Activated effector memory CD4-positive, alpha-beta T cell treated with Interleukin-2 at 50 U/mL for 16 hours (primary cell): ENCODE measurements around the gene PCBD1.
"Not testable (repeated sequence)": the region's sequence is repeated elsewhere in the genome, so short reads cannot be mapped to it uniquely, and the experiment has no call there.

Experiments used
- DNase-seq: peaks from one replicate; pipeline ENCODE4 v3.0.0-alpha.2; 2020

Gene PCBD1

DNA sequence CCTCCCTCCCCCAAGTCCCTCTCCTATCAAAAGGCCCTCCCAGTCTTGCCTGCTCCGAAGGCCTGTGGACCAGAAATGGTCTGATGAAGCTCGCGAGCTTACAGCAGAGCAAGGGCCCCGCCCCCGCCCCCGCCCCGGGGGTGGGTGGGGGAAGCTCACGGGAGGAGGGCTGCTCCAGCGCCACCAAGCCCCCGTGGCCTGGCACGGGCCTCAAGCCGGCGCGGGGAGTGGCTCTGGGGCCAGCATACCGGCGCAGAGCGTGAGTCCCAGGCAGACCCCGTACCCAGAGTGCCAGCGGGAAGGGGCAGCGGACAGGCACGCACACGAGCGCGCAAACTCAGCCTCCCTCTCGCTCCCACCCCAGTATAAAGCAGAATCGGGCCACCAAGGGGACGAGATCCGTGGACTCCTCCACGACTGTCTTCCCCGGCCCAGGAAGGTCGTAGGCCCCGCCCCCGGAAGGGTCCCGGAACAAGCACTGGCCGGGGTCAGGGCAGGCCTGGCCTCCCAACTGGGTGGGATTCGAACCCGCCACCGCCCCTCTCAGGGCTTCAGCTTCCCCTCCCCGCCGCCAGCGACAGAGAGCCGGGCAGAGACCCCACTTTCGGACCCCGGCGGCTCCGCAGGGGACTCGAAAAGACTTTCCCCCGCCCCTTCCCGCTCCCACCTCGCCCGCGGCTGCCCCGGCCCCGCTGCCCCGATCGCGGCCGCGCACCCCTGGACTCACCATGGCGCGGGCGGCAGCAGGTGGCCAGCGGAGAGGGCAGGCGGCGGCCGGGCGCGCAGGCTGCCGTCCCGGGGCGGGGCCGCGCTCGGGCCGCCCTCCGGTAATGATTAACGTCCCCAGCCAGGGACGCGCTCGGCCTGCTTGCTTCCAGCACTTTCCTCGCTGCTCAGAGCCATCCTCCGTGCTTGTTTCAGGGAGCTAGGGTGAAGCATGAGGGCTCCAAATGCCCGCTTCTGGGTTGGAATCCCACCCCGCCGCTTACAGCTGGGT lies at the start of gene PCBD1:
Gene PCBD1 (minus strand): TSS at position 762 of the 997 bp plus-strand sequence. CDS start 32 bp downstream, at position 730.
- peak; percentile 69 for DNase-seq

DNA sequence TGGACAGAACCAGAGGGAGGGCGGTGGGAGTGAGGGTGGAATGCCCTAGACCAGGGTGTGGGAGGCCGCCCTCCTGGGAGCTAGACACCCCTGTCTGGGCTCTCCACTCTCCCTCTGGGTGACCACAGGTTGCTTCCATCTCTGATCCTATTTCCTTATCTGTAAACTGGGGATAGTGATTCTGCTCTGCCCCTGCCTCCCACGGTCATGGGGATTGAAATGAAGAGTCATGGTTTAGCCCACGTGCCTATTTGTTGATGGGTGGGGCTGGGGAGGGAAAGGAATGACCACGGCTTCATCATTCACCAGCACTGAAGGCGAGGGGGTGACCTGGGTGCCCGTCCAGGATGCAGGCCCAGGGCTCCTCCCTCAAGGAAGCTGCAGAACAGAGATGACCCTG lies 49.3 kb upstream of the PCBD1 start:
- no peak for DNase-seq

DNA sequence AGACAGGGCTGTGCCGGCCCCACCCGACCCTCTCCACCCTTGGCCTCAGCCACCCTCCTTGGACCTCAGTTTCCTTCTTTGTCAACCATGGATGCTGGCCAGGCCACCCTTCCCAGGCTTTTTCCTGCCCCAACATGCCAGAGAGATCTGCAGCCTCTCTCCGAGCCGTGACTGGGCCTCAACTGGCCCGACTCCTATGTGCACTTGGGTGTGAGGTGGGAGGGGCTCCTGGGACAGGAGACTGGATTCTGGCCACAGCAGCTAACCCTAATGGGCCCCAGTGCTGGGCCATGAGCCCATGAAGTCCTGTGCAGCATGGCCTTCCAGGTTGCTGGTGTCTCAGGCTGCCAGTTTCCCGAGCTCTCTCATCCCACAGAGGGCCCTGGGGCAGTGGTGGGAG lies 47.7 kb upstream of the PCBD1 start:
- DNase-seq = no peak

DNA sequence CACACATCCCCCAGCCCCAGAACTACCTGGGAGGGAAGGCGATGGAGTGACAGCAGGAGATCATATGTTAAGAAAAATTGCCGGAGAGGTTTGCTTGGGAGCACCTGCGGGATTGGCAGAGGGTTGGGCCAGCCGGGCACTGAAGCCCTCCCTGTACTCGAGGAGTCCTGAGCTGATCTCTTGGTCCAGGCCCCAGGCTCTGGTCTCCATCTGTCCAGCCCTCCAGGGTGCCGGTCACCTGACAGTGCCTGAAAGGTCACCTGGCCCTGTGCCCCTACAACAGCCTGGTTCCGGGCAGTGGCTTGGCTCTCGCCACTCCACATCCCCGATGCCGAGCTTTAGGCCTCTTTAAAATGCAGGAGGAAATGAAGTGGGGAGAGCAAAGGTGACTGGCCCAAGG lies 47.3 kb upstream of the PCBD1 start:
- no peak for DNase-seq

DNA sequence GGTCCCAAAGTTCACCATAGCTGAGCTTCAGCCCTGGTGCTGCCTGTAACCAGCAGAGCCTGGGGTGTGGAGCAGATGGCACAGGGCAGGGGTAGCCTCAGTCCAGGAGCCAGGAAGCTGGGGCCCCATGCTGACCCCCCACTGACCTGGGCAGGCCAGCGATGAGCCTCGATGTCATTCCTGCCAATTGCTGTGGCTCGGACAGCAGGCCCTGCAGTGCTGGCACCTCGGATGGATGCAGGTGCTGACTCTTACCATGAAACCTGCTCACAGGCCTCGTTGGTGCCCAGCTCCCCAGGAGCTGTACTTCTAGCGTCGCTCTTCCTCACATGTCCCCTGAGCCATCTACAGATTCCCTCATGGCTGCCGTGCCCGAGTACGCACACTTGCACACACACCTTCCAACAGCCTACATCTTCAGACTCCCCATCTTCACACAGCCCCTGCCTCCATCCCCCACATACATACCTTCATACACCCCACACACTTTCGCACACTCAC lies 46.8 kb upstream of the PCBD1 start:
- no peak for DNase-seq

DNA sequence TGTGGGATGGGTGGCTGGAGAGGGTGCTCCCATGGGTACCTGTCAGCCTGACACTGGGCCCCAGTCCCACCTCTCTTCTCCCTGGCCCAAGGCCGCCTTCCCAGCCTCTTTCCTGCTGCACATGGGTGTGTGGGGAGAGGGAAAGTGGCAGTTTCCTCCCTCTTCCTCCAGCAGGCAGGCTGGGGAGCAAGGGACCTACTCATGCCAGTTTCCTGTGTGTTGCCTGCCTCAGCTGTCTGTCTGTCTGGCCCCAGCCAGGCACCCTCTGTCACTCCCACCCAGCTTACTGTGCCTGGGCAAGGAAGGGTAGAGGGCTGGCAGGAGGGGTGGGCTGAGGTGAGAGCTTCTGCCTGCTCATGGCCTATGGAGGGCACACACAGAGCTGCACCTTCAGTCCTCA lies 46.3 kb upstream of the PCBD1 start:
- DNase-seq = no peak

DNA sequence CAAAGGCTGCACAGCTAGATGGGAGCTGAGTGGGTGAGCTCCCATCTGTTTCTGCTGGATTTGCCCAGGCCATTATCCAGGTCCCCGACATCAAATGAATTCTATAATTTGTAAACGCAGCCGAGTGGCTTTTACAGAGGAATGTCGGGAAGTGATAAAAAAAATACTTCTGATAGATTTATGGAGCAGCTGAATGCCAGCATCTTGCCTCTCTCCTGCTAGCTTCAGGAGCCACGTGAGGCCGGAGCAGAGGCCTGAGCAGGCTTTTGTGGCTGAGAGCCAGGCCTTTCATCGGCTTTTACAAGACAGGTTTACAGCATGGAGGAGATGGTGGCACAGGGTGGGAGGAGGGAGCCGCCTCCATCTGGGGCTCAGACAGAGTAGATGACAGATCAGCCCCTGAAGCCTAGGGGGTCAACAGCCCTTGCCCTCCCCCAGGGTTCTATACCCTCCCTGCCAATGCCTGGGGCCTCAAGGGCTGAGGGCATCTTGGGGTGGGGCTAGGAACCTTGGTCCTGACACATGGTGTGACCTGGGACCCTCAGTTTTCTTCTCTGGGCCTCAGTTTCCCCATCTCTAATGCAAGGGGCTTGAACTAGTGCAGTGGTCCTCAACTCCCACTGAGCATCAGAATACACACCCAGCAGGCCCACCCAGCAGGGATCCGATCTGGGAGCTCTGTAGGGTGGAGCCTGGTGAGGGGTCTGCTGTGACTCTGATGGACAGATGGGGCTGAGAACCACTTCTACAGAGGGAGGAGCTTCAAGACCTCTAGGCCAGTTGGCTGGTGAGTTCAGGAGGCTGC lies 44.2 kb upstream of the PCBD1 start:
- DNase-seq = no peak

DNA sequence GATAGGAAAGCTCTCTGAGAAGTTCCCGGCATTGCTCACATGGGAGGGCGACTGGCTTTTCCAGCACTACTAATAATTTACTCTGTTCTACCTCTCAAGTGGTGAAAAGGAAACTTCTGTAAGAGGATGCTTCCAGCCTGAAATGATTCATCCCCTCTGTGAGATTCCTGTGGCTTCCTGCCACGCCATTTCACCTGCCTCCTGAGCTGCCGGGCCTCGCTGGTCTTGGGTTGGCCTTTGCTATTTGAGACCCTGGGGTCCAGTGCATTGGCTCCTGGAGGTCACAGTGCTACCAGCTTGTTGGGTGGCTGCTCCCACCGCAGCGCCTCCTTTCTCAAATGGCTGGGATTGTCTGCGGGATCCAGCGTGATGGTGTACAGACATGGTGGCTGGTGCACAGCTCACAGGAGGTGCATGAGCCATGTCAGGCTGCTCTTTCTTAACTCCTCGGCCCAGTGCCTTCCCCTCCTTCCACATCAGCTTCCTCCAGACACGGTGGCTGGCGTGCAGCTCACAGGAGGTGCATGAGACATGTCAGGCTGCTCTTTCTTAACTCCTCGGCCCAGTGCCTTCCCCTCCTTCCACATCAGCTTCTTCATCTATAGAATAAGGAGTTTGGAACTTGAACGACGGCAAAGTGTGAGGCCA lies 42.9 kb upstream of the PCBD1 start:
- no peak for DNase-seq

DNA sequence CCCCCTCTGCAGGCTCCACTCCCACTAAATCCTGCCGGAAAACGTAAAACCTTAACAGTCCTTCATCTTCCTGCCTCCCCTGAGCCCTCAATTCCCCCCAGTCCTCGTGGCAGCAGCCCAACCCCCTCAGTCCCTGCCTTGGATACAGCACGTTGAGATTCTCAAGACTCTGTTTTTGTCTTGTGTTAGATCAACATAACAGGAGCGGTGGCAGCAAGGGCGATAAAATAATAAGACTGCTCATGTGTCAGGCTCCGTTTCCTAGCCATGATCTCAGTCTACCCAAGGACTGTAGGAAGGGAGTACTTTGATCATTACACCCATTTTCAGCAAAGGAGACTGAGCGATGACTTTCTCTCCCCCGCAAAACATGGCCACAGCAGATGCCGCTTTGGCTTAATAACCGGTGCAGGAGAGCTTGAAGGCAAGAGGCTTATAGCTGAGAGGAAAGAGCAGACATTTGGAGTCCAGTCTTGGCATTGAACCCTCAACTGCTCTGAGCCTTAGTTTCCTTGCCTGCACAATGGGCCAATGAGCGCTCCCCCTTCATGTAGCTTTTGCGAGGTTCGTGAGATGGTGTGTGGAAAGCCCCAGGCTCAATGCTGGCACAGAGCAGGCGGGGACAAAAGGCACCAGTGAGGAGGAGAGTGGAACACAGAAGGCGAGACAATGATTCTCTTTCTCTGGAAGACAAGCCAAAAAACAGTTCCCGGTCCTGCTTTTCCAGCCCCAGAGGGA lies 42.1 kb upstream of the PCBD1 start:
- DNase-seq = no peak

DNA sequence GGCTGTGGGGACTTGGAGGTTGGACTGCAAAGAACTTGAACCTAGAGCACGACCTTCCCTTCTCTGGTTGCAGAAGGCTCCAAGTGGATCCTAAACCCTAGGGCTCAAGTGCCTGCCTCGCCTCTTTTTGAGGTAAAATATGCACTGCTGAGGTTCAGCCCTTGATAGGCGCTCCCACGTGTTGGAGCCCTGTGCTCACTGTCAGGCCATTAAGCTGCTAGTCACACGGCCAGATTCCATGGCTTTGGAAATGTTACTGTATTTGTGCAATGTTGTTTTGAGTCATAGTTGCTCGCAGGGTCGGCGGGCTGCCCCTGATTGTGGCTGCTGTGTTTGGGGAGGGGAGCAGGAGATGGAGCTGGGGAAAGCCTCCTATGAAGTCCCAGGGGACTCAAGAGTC lies 39.8 kb upstream of the PCBD1 start:
- DNase-seq = no peak

DNA sequence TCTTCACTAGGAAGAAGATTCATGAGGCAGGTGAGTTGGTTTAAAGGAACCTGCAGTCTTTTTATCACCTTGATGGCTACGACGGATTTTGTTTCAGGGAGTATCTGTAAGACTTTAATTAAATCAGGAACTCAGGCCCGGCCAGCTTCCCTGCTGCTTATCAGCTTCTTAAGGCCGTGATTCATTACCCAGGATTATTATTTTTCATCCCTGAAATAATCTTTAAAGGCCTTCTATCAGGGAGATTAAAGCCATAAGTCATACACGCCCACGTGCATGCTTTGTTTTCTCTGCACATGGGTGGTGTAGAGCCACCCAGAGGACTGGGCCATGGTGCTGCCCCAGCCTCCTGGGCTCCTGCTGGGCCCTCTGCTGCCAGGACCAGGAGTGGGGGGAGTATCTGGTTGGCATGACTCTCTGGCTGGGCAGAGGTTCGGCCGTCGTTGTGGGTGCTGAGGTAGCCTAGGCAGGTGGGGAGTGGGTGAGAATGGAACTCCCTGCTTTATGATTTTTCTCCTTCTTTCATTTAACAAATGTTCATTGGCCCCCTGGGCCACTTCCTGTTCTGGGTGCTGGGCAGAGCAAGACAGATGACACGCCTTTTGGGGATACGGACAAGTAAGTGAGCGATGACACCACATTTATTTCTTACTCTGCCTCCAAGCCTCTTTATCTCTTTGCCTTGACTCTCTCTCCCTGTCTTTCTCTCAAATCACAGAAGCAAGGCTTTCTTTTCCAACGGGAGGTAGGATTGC lies 39.0 kb upstream of the PCBD1 start:
- DNase-seq = no peak

DNA sequence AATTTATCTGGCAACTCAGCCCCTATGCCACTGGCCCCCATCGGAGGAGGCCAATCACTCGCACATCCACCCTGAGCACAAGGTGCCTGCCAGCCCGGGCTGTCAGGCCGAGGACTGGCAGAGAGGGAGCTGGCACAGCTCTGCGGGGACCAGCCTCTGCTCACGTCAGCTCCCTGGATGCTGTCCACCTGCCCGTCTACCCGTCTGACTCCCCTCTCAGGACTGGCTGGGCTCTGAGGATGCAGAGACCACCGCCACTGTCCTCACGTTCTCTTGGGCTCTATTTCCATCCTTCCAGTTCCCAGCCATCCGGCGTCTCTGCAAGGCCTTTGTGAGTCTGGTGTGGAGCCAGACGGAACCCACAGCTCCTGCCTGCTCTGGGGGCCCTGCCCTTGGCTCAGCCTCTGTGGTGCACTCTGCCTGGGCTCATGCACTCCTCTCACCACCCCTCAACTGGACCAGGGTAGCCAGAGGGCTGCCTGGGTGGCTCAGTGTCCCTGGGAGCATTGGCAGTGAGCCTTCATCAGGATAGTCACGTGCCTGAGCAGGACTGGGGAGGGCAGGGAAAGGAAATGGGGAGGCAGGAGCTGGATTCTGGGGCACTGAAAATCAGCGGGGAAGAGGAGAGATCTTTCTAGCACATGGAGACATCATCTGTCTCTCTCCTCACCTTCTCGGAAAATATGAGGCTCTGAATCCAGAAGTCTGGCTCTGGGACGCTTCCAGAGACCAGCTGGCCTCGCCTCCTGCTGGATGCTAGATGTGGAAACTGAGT lies 38.0 kb upstream of the PCBD1 start:
- no peak for DNase-seq

DNA sequence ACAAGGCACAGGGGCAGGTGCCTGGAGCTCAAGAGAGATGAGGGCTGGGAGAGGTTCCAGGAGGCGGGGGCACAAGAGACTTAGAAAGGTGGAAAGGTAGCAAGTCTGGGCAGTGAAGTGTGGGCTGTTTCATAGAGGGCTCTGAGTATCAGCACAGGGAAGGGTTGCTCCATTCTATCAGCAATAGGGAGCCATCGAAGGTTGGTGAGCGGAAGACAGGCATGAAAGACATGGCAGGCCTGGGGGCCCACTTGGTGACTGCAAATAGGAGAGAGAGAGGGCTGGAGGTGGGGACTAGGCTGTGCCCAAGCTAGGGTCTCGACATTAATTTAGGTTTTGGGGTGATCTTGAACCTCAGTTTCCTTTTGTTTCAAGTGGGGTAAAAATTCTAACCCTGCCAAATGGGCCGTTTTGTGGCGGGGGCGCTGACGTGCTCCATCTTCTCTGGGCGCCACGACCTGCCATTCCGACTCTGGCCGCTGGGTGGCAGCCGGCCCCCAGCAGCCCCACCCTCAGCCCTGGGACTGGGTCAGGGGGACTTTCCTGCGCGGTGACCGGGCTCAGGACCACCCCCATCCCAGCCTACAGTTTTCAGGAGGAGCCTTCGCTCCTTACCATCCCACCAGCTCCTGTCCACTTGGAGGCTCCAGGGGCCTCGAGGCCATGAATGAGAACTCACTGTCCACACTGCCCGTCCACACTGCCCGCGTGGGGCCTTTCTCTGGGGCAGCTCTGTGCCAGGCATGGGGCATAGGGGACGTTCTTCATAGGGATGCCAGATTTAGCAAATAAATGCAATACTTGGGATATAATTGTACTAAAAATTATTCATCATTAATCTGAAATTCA lies 37.2 kb upstream of the PCBD1 start:
- DNase-seq = peak; percentile 20

DNA sequence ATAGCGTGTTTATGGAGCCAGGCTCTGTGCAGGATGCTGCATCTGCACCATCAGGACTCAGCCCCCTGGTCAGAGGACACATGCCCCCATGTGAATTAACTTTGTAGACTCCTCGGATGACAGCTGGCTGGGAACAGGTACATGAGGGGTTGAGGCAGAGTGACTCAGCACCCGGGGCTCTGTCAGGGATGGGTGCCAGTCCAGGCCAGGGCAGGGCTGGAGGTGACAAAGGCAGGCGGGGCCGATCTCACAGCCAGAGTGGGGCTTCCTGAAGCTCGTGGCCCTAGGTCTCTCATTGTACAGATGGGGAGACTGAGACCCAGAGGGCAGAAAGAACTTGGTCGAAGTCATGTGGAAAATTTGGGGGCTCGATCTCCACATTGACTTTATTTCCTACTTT lies 35.3 kb upstream of the PCBD1 start:
- no peak for DNase-seq

DNA sequence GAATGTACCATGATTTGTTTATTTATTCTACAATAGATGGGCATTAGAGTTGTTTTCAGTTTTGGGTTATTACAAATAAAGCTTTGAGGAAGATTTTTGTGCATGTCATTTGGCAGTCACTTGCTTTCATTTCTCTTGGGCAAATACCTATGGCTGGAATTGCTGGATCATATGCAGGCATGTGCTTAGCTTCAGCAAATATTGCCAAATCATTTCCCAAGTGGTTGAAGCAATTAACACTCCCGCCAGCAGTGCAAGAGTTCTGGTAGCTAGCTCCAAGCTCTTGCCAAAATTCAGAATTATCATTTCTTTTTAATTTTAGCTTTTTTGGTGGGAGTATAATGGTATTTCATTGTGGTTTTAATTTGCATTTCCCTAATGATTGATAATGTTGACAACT lies 32.9 kb upstream of the PCBD1 start:
- no peak for DNase-seq

DNA sequence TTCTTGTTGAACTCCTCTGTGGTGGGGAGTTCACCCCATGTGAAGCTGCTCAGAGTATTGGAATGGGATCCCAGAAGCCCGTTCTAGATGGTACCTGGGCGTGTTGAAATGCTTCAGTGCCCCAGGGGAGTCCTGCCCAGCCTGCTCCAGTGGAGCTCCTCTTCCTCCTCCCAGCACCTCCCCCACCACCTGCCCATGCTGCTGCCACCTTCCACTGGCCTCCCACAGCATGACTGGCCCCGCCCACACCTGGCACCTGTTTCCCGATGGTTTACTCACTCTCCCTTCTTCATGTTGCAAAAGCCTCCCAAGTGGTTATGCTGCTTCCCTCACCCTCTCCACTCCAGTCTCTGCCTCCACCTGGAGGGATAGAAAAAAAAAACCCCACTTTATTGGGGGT lies 32.2 kb upstream of the PCBD1 start:
- no peak for DNase-seq

DNA sequence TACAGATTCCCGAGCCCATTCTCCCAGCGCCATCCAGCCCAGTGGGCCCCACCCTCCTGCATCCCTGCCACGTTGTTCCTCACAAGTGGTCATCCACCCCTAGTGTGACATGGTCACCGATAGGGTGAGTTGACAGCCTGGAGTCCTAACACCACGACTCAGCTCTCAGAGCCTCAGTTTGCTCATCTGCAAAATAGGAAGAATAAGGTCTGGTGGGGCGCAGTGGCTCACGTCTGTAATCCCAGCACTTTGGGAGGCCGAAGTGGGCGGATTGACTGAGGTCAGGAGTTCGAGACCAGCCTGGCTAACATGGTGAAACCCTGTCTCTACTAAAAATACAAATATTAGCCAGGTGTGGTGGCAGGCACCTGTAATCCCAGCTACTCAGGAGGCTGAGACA lies 31.5 kb upstream of the PCBD1 start:
- not testable (repeated sequence) for DNase-seq

DNA sequence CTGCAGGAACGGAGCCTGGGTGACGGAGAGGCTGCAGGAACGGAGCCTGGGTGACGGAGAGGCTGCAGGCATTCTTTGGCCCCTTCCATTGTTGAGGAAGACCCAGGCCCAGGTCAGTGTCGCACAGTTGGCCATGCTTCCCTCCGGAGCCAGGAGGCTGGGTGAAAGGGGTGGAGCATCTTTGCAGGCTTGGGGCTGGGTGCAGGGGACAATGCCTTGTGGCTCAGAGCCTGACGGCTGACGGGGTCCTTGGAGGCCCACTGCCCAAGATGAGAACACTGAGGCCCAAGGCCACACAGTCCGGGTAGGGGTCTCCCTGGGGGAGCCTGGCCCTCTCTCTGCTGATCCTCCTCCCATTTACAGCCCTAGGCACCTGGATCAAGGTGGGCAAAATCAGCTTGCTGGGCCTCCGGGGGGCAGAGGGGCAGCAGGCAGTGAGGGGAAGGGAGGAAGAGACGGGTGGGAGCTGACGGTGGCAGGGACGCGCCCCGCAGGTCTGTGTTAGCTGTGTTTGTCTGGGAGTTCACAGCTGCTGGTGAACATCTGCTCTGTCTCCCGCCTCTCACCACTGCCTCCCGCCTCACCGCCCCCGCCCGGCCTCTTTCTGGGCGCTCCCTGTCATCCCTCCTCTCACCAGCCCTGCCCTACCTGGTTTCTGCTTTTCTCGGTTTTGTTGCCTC lies 30.6 kb upstream of the PCBD1 start:
- no peak for DNase-seq

DNA sequence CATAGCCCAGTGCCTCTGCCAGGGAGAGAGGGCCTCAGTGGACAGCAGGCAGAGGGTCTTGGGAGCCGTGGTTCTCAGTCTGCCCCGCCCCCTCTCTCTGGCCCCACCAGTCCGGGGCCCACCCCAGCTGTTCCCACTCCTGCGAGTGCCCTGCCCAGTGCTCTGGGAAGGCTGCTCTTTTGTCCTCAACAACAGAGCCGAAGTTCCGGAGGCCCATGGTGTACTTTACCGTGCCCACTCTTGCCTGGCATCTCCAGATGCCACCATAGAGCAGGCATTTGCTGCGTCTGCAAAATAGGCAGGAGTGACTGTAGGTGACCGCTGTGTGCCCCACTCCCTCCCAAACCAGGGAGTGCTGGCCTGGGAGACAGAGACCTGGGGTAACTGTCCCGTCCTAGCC lies 29.3 kb upstream of the PCBD1 start:
- DNase-seq = no peak
